ENCODE data around the gene ADAMTS9.

The ADAMTS9 gene

GRCh38 chr3:64470436-64470835, 217.4 kb downstream of the ADAMTS9 start:
- DNase-seq, result no peak

GRCh38 chr3:64467255-64467944, 220.4 kb downstream of the ADAMTS9 start:
- DNase-seq, result no peak
